Thyroid gland (tissue), 4 donors: ENCODE results near the gene ZSCAN5C.

Experiments
- POLR2A ChIP-seq, 2 donors: fragments of 450-650 bp; IDR thresholded peaks; one replicate each; pipeline ENCODE4 v1.6.1; 2017; ENCODE audit warnings: antibody characterized with exemption in 2 of 2, mild to moderate bottlenecking in 2 of 2, moderate library complexity in 1 of 2
- TF ChIP-seq, protein P1 (sequence below), 6 experiments: fragments of 200-600 bp in 3 of 6; fragments of 450-650 bp in 3 of 6; sonication (generic) in 3 of 6; IDR thresholded peaks; one replicate each; pipeline ENCODE4 v1.5.1; 2016 to 2019; ENCODE audit warnings: antibody characterized with exemption in 6 of 6, mild to moderate bottlenecking in 2 of 6, inconsistent platforms in 1 of 6, moderate library complexity in 1 of 6

DNA sequence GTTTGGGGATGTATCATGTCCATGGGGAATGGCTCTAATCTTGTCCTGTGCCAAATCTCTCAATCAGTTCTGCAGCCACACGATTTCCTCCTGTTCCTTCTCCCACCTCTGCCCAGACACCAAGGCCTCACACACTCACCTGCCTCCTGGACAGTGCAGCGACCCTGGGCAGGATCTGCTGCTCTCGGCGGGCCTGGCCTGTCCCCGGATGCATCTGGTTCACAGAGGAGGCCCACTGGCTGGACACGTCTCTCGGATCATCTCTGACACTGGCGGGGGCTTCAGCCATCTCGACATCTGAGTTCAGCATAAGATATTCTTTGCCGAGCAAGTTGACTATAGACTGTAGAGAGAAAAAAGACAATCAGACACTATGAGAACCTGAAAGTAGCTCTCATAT is 10.4 kb upstream of the ZSCAN5C start:
- TF ChIP-seq, protein P1, sequence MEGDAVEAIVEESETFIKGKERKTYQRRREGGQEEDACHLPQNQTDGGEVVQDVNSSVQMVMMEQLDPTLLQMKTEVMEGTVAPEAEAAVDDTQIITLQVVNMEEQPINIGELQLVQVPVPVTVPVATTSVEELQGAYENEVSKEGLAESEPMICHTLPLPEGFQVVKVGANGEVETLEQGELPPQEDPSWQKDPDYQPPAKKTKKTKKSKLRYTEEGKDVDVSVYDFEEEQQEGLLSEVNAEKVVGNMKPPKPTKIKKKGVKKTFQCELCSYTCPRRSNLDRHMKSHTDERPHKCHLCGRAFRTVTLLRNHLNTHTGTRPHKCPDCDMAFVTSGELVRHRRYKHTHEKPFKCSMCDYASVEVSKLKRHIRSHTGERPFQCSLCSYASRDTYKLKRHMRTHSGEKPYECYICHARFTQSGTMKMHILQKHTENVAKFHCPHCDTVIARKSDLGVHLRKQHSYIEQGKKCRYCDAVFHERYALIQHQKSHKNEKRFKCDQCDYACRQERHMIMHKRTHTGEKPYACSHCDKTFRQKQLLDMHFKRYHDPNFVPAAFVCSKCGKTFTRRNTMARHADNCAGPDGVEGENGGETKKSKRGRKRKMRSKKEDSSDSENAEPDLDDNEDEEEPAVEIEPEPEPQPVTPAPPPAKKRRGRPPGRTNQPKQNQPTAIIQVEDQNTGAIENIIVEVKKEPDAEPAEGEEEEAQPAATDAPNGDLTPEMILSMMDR (IDR thresholded peaks at IDR 0.05): no peak
- no peak for TF ChIP-seq POLR2A (IDR thresholded peaks at IDR 0.05)
